Sigmoid colon (tissue), 7 donors: ENCODE measurements around the gene DMRTB1. TPM values are rescaled to one million over a fixed set of nuclear protein-coding genes. Genes with fewer than 3 reads are reported as not detected.

Experiments
- DNase-seq: peaks from one replicate; pipeline ENCODE4 v3.0.0-alpha.2; 2019
- H3K27ac ChIP-seq, 4 donors: fragments of 200-600 bp; sonication (generic); one replicate each; pipeline ENCODE4 v1.5.1; 2016 to 2019; ENCODE audit warnings: mild to moderate bottlenecking in 1 of 4
- H3K27me3 ChIP-seq, 3 donors: fragments of 200-600 bp; sonication (generic); one replicate each; pipeline ENCODE4 v1.5.1; 2019; ENCODE audit warnings: mild to moderate bottlenecking in 1 of 3
- H3K36me3 ChIP-seq, 4 donors: fragments of 200-600 bp; sonication (generic); one replicate each; pipeline ENCODE4 v1.5.1; 2016 to 2019
- H3K4me1 ChIP-seq, 4 donors: fragments of 200-600 bp; sonication (generic); one replicate each; pipeline ENCODE4 v1.5.1; 2017 to 2019
- H3K4me3 ChIP-seq, 4 donors: fragments of 200-600 bp; sonication (generic); one replicate each; pipeline ENCODE4 v1.5.1; 2017 to 2019; ENCODE audit warnings: mild to moderate bottlenecking in 2 of 4, moderate library complexity in 1 of 4
- H3K9me3 ChIP-seq, 4 donors: fragments of 200-600 bp in 3 of 4; sonication (generic) in 3 of 4; one replicate each; pipeline versions ENCODE4 v1.5.1 to v1.6.1; 2013 to 2019
- EP300 ChIP-seq, 4 donors: sonication (generic); formaldehyde crosslinking; IDR thresholded peaks; one replicate each; pipeline ENCODE4 v1.6.1; 2017; ENCODE audit warnings: antibody characterized with exemption in 4 of 4
- POLR2A ChIP-seq, 2 donors: fragments of 450-650 bp; IDR thresholded peaks; one replicate each; pipeline ENCODE4 v1.6.1; 2016; ENCODE audit warnings: antibody characterized with exemption in 2 of 2, mild to moderate bottlenecking in 2 of 2, moderate library complexity in 2 of 2
- POLR2AphosphoS5 ChIP-seq, 4 donors: sonication (generic); formaldehyde crosslinking; IDR thresholded peaks; one replicate each; pipeline ENCODE4 v1.6.1; 2017; ENCODE audit warnings: antibody characterized with exemption in 4 of 4
- WGBS, 2 donors: extraction: QIAGEN DNeasy Blood & Tissue Kit; methylation state at CpG; one replicate each; pipeline ENCODE4 v1.1.7; 2013; 5-methylcytosine and 5-hydroxymethylcytosine counted together
- intact Hi-C: fragments of 100-400 bp; cut with DNase I; formaldehyde crosslinking; loops from one replicate; pipeline ENCODE4 v1.15.1; 2023
- polyA plus RNA-seq, 3 donors: library from polyadenylated mRNA; stranded (reverse); fragments of 200-250 nt; gene quantifications; one replicate each; pipeline ENCODE4 v1.2.3, GENCODE V29; 2013
- total RNA-seq, 4 donors: library from RNA; depleted of rRNA; stranded (reverse); fragments of >200 nt; gene quantifications; one replicate each; pipeline ENCODE4 v1.1.0, GENCODE V29; 2016
- TF ChIP-seq, protein P1 (sequence below), 4 experiments: fragments of 450-650 bp in 3 of 4; fragments of 200-600 bp in 1 of 4; IDR thresholded peaks; one replicate each; pipeline ENCODE4 v1.5.1; 2016 to 2019; ENCODE audit warnings: antibody characterized with exemption in 4 of 4, mild to moderate bottlenecking in 3 of 4, moderate library complexity in 2 of 4
- donor health status: healthy with polysubstance abuse.
- donor health status: Bipolar disorder and iron deficiency.
- donor health status: healthy.

Gene DMRTB1
- total and polyA plus RNA-seq, 7 donors: not detected

DNA sequence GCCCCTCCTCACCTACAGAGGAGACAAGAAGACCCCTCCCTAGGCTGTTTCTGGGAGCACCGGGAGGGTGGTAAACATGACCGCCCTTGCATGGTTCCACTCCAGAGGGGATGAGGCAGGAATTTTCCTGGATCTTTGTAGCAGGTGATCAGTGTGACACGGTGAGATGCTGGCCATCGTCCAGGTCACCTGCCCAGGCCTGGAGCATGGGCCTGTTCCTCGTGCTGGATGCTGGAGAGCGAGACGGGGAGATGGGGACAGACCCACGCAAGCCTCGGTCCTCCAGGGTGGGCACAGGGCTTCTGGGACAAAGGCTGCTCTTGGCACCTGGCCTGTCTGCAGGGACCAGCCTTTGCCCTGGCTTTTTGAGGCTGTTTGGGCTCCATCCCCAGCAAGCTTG, 46.2 kb downstream of the DMRTB1 start:
- TF ChIP-seq POLR2AphosphoS5 (IDR thresholded peaks at IDR 0.05) (no peak), POLR2A (IDR thresholded peaks at IDR 0.05) (no peak), EP300 (IDR thresholded peaks at IDR 0.05) (no peak)
- TF ChIP-seq, protein P1, sequence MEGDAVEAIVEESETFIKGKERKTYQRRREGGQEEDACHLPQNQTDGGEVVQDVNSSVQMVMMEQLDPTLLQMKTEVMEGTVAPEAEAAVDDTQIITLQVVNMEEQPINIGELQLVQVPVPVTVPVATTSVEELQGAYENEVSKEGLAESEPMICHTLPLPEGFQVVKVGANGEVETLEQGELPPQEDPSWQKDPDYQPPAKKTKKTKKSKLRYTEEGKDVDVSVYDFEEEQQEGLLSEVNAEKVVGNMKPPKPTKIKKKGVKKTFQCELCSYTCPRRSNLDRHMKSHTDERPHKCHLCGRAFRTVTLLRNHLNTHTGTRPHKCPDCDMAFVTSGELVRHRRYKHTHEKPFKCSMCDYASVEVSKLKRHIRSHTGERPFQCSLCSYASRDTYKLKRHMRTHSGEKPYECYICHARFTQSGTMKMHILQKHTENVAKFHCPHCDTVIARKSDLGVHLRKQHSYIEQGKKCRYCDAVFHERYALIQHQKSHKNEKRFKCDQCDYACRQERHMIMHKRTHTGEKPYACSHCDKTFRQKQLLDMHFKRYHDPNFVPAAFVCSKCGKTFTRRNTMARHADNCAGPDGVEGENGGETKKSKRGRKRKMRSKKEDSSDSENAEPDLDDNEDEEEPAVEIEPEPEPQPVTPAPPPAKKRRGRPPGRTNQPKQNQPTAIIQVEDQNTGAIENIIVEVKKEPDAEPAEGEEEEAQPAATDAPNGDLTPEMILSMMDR (IDR thresholded peaks at IDR 0.05): no peak
- Histone ChIP-seq H3K4me1 (peaks cover 0 to 16% (median 13%) of the 10 kb centered on the region in 4 donors), H3K27ac (no peak overlapping the region), H3K4me3 (no peak overlapping the region), H3K27me3 (peaks cover 0 to 4% (median 0%) of the 10 kb centered on the region in 3 donors), H3K36me3 (no peaks in the 10 kb centered on the region), H3K9me3 (no peaks in the 10 kb centered on the region)
- intact Hi-C loops: no loop called here
- 74 to 89% methylated on average over 9 of the region's 9 CpGs for WGBS, 2 donors
- no peak for DNase-seq

DNA sequence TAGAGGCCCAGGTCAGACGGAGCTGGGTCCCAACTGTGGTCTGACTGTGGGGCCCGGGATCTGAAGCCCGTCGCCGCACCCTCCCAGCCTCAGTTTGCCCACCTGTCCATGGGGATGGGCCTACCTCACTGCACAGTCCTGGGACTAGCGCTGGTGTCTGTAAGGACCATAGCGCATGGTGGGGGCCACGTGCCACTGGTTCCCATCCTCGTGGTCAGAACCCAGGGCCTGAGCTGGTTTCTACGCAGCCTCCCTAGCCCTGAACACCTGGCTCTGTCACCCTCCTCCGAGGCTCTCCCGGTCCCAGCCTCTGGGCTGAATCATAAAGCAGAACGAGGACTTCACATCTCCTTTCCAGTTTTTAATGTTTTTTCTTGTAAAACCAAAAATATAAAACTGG, 46.7 kb downstream of the DMRTB1 start:
- TF ChIP-seq, protein P1 (IDR thresholded peaks at IDR 0.05): no peak
- TF ChIP-seq EP300 (IDR thresholded peaks at IDR 0.05) (no peak), POLR2AphosphoS5 (IDR thresholded peaks at IDR 0.05) (no peak), POLR2A (IDR thresholded peaks at IDR 0.05) (no peak)
- no peak overlapping the region for H3K27ac ChIP-seq
- WGBS, 2 donors: 89 to 91% methylated on average over 13 of the region's 13 CpGs
- H3K4me1 ChIP-seq: peaks cover 0 to 11% (median 8%) of the 10 kb centered on the region in 4 donors
- no peaks in the 10 kb centered on the region for H3K9me3 ChIP-seq
- intact Hi-C loops: no loop called here
- peaks cover 0 to 4% (median 0%) of the 10 kb centered on the region in 3 donors for H3K27me3 ChIP-seq
- H3K4me3 ChIP-seq: no peak overlapping the region
- H3K36me3 ChIP-seq: no peaks in the 10 kb centered on the region
- no peak for DNase-seq

- H3K27ac ChIP-seq: no peak overlapping the region
- 90 to 93% methylated on average over 25 of the region's 25 CpGs for WGBS, 2 donors
- H3K4me3 ChIP-seq: no peak overlapping the region
- peaks cover 0 to 8% (median 6%) of the 10 kb centered on the region in 4 donors for H3K4me1 ChIP-seq
- no peaks in the 10 kb centered on the region for H3K36me3 ChIP-seq
- no peaks in the 10 kb centered on the region for H3K9me3 ChIP-seq
- no peak for DNase-seq
- H3K27me3 ChIP-seq: peaks cover 0 to 4% (median 0%) of the 10 kb centered on the region in 3 donors
- TF ChIP-seq, protein P1 (IDR thresholded peaks at IDR 0.05): no peak
- TF ChIP-seq POLR2A (IDR thresholded peaks at IDR 0.05) (no peak), EP300 (IDR thresholded peaks at IDR 0.05) (no peak), POLR2AphosphoS5 (IDR thresholded peaks at IDR 0.05) (no peak)
- intact Hi-C loops: no loop called here
These were observed 47.3 kb downstream of the DMRTB1 start for GRCh38 chr1:53506355-53507050.

DNA sequence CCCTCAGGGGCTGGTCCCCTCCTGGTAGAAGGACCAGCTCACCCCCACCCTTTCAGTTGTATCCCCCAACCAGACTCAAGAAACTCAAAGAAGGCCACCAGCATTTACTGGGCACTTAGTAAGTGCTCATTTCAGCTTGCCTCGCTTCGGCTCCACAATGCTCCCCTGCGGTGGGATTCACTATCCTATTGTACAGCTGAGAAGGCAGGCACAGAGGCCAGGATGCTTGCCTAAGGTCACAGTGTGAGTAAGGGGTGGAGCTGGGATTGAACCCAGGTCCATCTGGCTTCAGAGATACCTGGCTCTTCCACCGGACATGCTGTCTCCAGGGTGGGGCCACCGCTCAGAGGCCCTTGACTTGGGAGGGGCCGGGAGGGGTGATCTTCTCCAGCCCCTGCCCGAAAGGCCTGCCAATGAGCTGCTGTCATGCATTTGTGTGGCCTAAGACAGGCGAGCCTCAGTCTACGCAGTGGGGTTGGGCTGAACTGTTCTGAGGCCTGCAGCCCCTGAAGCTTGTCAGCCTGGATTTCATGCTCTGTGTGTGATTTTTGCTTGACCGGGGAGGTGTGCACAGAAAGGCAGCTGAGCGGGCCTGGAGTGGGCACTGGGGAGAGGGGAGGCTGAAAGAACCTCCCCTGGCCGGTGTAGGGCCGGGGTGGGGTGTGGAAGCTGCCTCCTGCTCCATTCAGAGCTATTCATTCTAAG, 48.1 kb downstream of the DMRTB1 start:
- Histone ChIP-seq H3K4me3 (no peak overlapping the region), H3K27ac (no peak overlapping the region), H3K27me3 (no peaks in the 10 kb centered on the region), H3K36me3 (no peaks in the 10 kb centered on the region), H3K9me3 (no peaks in the 10 kb centered on the region), H3K4me1 (peaks cover 0 to 12% (median 10%) of the 10 kb centered on the region in 4 donors)
- no peak for DNase-seq
- 84 to 91% methylated on average over 13 of the region's 13 CpGs for WGBS, 2 donors
- TF ChIP-seq, protein P1 (IDR thresholded peaks at IDR 0.05): no peak
- TF ChIP-seq POLR2A (IDR thresholded peaks at IDR 0.05): no peak
- intact Hi-C loops: no loop called here
